H1 (cell line): ENCODE data around the gene CLIP3. TPM values are rescaled to one million over a fixed set of nuclear protein-coding genes. Genes with fewer than 3 reads are reported as not detected.

ENCODE experiments used
- CHD7 ChIP-seq: fragments of 300-600 bp; sonication (generic); IDR thresholded peaks from 2 replicates; pipeline ENCODE4 v1.7.1; 2012; ENCODE audit warnings: low read length, moderate library complexity, mild to moderate bottlenecking, inconsistent platforms; ENCODE audit not compliant: insufficient replicate concordance
- EGR1 ChIP-seq: IDR thresholded peaks from 2 replicates; pipeline ENCODE4 v1.6.1; 2011; ENCODE audit warnings: low read depth, low read length, borderline replicate concordance
- EP300 ChIP-seq, 2 experiments: IDR thresholded peaks; 1 replicate in 1 of 2; 2 replicates in 1 of 2; pipeline ENCODE4 v1.6.1; 2011 to 2012; ENCODE audit warnings: low read depth in 2 of 2, low read length in 2 of 2, mild to moderate bottlenecking in 2 of 2, borderline replicate concordance in 1 of 2, inconsistent platforms in 1 of 2, moderate library complexity in 1 of 2
- HDAC6 ChIP-seq: IDR thresholded peaks from one replicate; pipeline ENCODE4 v1.7.1; 2012; ENCODE audit warnings: low read depth, mild to moderate bottlenecking, inconsistent platforms, low read length, moderate library complexity
- RAD21 ChIP-seq, 2 experiments: IDR thresholded peaks in 1 of 2; conservative IDR thresholded peaks in 1 of 2; 2 replicates each; pipeline ENCODE4 v1.6.1; 2011; ENCODE audit warnings: low read depth in 2 of 2, low read length in 2 of 2, improper control_type of control experiment in 1 of 2, inconsistent platforms in 1 of 2, mild to moderate bottlenecking in 1 of 2, moderate library complexity in 1 of 2
- SRF ChIP-seq: IDR thresholded peaks from 2 replicates; pipeline ENCODE4 v1.6.1; 2011; ENCODE audit warnings: mild to moderate bottlenecking, low read depth, low read length, moderate library complexity
- polyA plus RNA-seq, 7 experiments: library from polyadenylated mRNA; depleted of rRNA in 3 of 7; stranded (reverse) in 5 of 7; unstranded in 2 of 7; fragments of >200 nt in 5 of 7; fragments of 200-250 nt in 2 of 7; gene quantifications; 1 replicate in 5 of 7; 2 replicates in 1 of 7; 4 replicates in 1 of 7; pipeline versions ENCODE4 v1.2.1 to v1.2.3, GENCODE V29; 2011 to 2013; ENCODE audit warnings: missing spikeins in 2 of 7, mixed read lengths in 2 of 7
- total RNA-seq: library from RNA; stranded (reverse); fragmentation: NEBNext Ultra II Directional; extraction: Animal tissue kit (Norgen Biotek cat#: 25700); gene quantifications from 2 replicates; pipeline ENCODE4 v1.2.1, GENCODE V29; 2021

Gene CLIP3
- total and polyA plus RNA-seq, 2 of the 8 experiments (the other 6 are each of a cell fraction or from before 2014, with no cell fraction given) = 5.9 to 21.7 TPM

- TF ChIP-seq CHD7 (no peak), HDAC6 (no peak), EP300 (IDR thresholded peaks at IDR 0.05; ENCODE audit: borderline replicate concordance in 1 of 2, low read depth in 2 of 2, low read length in 2 of 2) (no peak), EGR1 (no peak), SRF (no peak), RAD21 (IDR thresholded peaks at IDR 0.05 in 1 of 2, conservative IDR thresholded peaks at IDR 0.05 in 1 of 2; ENCODE audit: low read depth in 2 of 2, low read length in 2 of 2) (peak in 1 of 2 experiments; percentile 23; a peak in 1 of 4 replicates)
Observed at GRCh38 chr19:35995048-35995993, 37.4 kb downstream of the CLIP3 start, which contains the start of gene SDHAF1 (continued).
